NT2/D1 (cell line): ENCODE data around the gene KRTAP1-5.

Experiments
- YY1 ChIP-seq: IDR thresholded peaks from 2 replicates; pipeline ENCODE4 v1.6.1; 2011; ENCODE audit not compliant: insufficient read length, insufficient read depth
- ZNF274 ChIP-seq: IDR thresholded peaks from 2 replicates; pipeline ENCODE4 v1.6.1; 2011; ENCODE audit warnings: mild to moderate bottlenecking, low read depth, low read length

- TF ChIP-seq YY1 (no peak), ZNF274 (no peak)
Observed at GRCh38 chr17:41024697-41025096, 2.3 kb downstream of the KRTAP1-5 start.
